ENCODE measurements around the gene CHGA.

The CHGA gene

GRCh38 chr14:92982956-92983355, 60.0 kb downstream of the CHGA start:
- DNase-seq (ENCODE audit: low spot score) = no peak

GRCh38 chr14:92984082-92984788, 61.3 kb downstream of the CHGA start:
- no peak for DNase-seq (ENCODE audit: low spot score)

All from pons (tissue), 1 donor.